ENCODE data around the gene NINJ1.
"Not testable (repeated sequence)": the region's sequence is repeated elsewhere in the genome, so short reads cannot be mapped to it uniquely, and the experiment has no call there.

Gene NINJ1

DNA sequence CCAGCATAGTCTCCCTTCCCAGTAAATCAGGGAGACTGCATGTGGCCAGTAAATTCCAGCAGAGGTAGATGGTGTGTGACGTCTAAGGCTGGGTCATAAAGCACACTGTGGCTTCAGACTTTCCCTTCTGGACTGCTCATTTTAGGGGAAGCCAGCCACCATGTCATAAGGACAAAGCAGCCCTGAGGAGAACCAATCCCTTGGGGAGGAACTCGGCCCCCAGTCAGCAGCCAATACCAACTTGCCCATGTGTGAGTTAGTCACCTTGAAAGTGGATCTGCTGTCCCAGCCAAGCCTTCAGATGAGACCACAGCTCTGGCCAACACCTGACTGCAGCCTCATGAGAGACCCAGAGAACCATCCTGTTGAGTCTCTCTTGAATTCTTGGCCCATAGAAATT lies 14.7 kb upstream of the NINJ1 start:
- H3K4me3 ChIP-seq (ENCODE audit: low read depth, low read length) = no peak overlapping the region
- TF ChIP-seq, protein P1, sequence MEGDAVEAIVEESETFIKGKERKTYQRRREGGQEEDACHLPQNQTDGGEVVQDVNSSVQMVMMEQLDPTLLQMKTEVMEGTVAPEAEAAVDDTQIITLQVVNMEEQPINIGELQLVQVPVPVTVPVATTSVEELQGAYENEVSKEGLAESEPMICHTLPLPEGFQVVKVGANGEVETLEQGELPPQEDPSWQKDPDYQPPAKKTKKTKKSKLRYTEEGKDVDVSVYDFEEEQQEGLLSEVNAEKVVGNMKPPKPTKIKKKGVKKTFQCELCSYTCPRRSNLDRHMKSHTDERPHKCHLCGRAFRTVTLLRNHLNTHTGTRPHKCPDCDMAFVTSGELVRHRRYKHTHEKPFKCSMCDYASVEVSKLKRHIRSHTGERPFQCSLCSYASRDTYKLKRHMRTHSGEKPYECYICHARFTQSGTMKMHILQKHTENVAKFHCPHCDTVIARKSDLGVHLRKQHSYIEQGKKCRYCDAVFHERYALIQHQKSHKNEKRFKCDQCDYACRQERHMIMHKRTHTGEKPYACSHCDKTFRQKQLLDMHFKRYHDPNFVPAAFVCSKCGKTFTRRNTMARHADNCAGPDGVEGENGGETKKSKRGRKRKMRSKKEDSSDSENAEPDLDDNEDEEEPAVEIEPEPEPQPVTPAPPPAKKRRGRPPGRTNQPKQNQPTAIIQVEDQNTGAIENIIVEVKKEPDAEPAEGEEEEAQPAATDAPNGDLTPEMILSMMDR (conservative IDR thresholded peaks at IDR 0.05; ENCODE audit: low read depth, low read length) = no peak
- no peak for DNase-seq (ENCODE audit: low read depth)

DNA sequence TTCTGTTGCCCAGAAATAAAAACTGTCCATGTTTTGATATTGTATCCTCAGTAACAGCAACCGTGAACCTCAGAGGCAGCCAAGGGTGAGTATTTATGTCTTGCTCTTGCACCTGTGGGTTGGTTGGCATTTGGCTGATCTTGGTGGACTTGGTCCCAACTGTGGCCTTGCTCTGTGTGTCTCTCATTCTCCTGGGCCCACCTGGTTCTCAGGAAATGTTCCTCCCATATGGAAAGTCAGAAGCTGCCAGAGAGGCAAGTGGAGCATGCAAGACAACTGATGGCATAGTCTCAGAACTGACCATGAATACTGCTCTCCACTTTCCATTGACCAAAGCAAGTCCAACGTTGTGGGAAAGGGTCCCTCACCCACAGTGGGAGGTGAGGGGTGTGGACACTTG lies 13.6 kb upstream of the NINJ1 start:
- DNase-seq (ENCODE audit: low read depth) = no peak
- H3K4me3 ChIP-seq (ENCODE audit: low read depth, low read length) = no peak overlapping the region
- TF ChIP-seq, protein P1 (conservative IDR thresholded peaks at IDR 0.05; ENCODE audit: low read depth, low read length) = no peak

DNA sequence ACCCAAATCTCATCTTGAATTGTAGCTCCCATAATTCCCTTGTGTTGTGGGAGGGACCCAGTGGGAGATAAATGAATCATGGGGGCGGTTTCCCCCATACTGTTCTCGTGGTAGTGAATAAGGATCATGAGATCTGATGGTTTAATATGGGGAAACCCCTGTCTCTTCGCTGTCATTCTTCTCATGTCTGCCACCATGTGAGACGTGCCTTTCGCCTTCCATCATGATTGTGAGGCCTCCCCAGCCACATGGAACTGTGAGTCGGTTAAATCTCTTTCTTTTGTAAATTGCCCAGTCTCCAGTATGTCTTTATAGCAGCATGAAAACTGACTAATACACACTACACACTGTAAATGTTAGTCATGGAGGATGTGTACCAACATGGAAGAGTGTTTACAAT lies 12.6 kb upstream of the NINJ1 start:
- not testable (repeated sequence) for DNase-seq (ENCODE audit: low read depth); H3K4me3 ChIP-seq (ENCODE audit: low read depth, low read length)

DNA sequence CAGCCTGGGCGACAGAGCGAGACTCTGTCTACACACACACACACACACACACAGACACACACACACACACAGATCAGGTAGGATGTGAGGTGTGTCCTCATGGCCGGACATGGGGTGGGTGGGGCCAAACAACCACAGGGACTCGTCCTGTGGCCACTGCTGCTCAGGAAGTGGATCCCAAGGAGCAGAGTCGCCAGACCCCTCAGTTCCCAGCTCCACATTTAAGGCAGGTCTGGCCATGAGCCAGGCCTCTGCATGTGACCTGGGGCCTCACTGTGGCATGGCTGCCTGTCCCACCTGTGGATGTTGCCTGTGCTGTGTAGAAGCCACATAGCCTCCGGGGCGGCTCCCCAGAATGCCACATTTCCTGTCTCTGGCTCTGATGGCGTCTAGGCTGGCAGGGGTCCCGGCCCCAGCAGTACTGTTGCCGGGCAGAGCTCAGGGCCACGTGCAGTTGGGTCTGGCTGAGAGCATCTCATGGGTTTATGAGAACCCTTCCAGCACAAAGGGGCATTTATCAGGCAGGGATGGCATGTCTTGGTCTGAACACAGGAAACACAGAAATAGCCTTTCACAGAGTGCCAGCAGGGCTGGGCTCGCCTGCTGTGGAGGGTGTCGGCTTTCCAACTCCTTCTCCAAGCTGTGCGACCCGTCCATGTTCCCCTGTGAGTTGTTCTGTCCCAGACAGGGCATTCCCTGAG lies 9.9 kb upstream of the NINJ1 start:
- TF ChIP-seq, protein P1 (conservative IDR thresholded peaks at IDR 0.05; ENCODE audit: low read depth, low read length) = no peak
- no peak for DNase-seq (ENCODE audit: low read depth)
- no peak overlapping the region for H3K4me3 ChIP-seq (ENCODE audit: low read depth, low read length)

DNA sequence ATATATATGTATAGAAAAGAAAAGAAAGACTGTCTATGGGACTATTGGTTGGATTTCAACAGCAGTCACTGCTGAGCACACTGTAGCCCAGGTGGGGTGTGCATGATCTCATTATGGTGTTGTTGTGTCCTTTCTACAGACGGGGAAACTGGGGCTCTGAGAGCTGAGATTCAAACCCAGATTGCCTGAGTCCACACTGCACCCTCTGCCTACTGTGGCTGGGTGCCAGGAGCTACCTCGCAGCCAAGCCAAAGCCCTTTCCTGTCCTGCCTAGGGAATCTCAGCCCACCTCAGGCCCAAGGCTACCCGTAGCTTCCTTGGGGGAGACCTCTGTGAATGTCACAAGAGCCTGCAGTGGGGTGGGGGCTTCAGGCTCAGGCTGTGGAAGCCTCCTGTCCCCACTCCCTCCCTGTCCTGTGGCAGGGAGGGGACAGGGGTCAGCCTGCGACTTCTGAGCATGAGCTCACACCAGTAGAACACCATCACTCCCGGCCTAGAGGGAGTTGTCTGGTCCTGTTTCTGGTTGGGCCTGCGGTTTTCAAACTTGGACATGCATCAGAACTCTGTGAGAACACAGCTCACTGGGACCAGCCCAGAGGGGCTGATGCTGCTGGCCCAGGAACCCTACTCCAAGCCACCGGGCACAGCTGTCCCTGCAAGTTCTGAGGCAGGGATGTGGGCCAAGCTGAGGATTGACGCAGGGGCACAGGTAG lies 7.9 kb upstream of the NINJ1 start:
- DNase-seq (ENCODE audit: low read depth) = no peak
- no peak overlapping the region for H3K4me3 ChIP-seq (ENCODE audit: low read depth, low read length)
- TF ChIP-seq, protein P1 (conservative IDR thresholded peaks at IDR 0.05; ENCODE audit: low read depth, low read length) = no peak

DNA sequence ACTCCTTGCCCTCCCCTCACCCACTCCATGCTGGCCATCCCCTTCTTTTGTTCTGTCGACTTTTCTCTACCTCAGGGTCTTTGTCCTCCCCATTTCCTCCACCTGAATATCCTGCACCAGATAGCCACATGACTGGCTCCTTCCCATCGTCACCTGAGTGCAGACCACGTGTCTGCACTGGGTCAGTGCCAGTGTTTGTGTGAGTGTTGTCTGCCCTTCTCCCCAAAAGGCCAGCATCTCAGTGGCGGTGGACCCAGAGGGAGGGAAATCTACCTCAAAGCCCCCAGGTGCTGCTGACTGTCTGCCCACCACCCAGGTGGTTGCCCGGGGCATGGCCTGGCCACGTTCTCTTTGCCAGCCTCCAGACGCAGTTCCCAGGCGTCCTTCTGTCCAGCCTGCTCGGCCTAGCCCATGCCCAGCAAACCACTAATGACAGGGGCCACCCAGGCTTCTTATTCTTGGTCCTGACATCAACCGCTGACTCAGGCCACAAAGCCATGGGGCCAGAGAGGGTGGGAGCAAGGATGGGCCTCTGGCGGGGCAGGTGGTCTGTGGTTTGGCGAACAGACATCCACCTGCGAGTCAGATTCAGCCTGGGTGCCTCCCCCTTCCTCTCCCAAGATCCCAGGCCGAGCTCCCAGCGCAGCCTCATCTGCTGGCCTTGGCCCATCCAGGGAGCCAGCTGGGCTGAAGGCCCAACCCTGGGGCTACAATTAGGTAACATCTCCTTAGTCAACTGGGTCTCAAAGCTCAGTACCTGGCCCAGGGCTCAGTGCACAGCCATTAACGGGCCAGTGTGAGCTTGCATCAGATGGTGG lies 5.5 kb upstream of the NINJ1 start:
- no peak overlapping the region for H3K4me3 ChIP-seq (ENCODE audit: low read depth, low read length)
- TF ChIP-seq, protein P1 (conservative IDR thresholded peaks at IDR 0.05; ENCODE audit: low read depth, low read length) = no peak

DNA sequence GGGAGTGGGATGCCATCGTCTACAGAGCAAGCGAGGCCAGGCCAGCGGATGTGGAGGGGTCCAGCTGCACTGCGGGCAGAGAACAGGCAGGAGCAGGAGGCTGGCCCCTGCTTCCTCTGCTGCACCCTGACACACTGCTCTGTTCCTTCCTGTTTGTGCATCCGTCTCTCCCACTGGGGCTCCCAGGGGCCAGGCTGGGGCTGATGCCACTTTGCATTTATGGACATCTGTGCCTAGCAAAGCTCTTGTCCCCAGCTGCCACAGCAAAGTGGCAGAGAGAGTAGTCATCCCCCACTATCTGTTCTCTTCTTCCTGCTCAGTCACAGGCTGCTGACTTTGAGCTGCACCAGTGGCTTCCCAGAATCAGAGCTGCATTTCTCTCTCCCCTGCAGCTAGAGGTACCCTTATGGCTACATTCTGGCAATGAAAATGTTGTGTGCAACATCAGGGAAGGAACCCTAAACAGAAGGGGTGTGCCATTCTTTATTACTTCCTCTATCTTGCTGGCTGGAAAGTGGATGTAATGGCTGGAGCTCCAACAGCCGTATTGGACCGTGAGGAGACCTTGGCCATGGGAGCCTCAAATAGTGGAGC lies 4.2 kb upstream of the NINJ1 start:
- DNase-seq (ENCODE audit: low read depth) = no peak
- TF ChIP-seq, protein P1 (conservative IDR thresholded peaks at IDR 0.05; ENCODE audit: low read depth, low read length) = no peak
- H3K4me3 ChIP-seq (ENCODE audit: low read depth, low read length) = no peak overlapping the region

More for the DNA sequence above, 5.5 kb upstream of the NINJ1 start:
- no peak for DNase-seq (ENCODE audit: low read depth)

Measured in choroid plexus epithelial cell (primary cell).